ENCODE measurements around the gene FADS6. TPM values are rescaled to one million over a fixed set of nuclear protein-coding genes. Genes with fewer than 3 reads are reported as not detected.

FADS6 gene
- total RNA-seq (2022), result not detected in 2 replicates
- Bru-seq, nascent RNA, result not detected
- percentile 5 among the genes with signal in this experiment for BruChase-seq, experiment 1, labeled RNA remaining after a 6-hour chase
- BruChase-seq, experiment 2, labeled RNA remaining after a 2-hour chase, result not detected
- long read RNA-seq, result 0 reads

DNA sequence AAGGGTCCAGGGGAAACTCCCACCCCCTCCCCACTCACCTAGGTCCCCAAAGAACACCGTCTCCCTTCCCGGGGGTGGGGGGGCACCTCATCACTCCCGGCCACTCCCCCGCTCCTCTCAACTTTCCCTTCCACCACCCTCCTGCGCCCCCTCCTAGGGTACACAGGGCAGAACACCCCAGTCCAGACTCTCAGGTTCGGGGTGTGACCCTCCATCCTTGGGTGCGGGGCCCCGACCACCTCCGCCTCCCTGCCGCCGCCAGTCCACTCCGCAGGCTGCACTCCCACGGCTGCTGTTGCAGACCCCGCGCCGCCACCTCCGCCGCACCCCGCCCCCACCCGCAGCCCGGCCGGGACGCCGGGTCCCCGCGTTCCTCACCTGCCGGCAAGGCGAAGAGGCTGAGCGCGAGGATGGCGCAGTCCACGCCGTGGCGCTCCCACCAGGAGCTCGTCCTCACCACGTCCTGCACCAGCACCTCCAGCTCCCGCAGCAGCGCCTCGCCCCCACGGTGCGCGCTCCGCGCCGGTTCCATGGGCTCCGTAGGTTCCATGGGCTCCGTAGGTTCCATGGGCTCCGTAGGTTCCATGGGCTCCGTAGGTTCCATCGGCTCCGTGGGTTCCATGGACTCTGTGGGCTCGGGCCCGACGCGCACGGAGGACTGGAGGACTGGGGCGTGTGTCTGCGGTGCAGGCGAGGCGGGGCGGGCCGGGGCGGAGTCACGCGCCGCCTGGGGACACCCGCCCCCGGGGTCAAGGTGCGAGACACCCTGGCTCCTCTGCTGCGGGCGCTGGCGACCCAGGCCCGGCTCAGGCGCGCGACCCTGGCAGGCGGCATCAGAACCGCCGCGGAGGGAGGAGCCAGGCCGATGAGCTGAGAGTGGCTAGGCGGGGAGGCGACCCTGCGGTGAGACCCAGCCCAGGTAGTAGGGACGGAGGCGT is at the start of gene FADS6:
Gene FADS6, minus strand, starts transcription at position 660 of the 938 bp plus-strand sequence. Its CDS starts 38 bp downstream, at position 622.
- Mint-ChIP-seq H3K27me3 (ENCODE audit: unreplicated experiment) (peaks cover 86% of the 10 kb centered on the region), H3K4me3 (ENCODE audit: low read depth, unreplicated experiment) (peak within 1 kb of the TSS; percentile 57), H3K36me3 (ENCODE audit: insufficient read depth, unreplicated experiment) (no peaks in the 10 kb centered on the region), H3K9me3 (ENCODE audit: low read depth, unreplicated experiment) (no peaks in the 10 kb centered on the region), H3K27ac (ENCODE audit: unreplicated experiment) (no peak within 1 kb of the TSS), H3K4me1 (ENCODE audit: low read depth, unreplicated experiment) (no peaks in the 10 kb centered on the region)
- no peak for DNase-seq
- CTCF ChIA-PET, result interaction anchor here (0.6 kb wide), 1 partner anchor 453 kb away, joined by 4 read pairs; no protein-coding TSS in a partner anchor
- intact Hi-C loops (cut with micrococcal nuclease; ENCODE audit: unreplicated experiment), result no loop called here
- TF ChIP-seq CTCF (IDR thresholded peaks at IDR 0.05; ENCODE audit: unreplicated experiment), result no peak
- BruUV-seq (replicated peaks), result no TSS peak

DNA sequence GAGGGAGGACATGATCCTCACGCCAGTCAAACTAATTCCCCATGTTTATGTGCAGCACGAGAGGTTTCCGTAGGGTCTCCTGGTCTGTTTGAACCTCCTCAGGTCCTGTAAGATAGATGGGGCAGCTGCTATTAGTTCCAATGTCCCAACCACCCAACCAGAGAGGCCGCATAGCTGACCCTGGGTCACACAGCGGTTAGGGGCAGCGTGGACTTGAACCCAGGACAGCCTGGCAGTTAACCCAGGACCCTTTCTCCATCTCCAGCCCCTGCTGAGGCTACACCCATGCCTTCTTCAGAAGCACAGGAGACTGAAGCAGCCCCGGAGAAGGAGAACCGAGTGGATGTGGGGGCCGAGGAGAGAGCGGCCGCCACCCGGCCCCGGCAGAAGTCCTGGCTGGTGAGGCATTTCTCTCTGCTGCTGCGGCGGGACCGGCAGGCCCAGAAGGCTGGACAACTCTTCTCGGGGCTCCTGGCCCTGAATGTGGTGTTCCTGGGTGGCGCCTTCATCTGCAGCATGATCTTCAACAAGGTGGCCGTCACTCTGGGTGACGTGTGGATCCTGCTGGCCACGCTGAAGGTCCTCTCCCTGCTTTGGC is 47.8 kb upstream of the FADS6 start:
- intact Hi-C loops (cut with micrococcal nuclease; ENCODE audit: unreplicated experiment), result no loop called here
- H3K4me1 Mint-ChIP-seq (ENCODE audit: low read depth, unreplicated experiment), result no peaks in the 10 kb centered on the region
- TF ChIP-seq CTCF (IDR thresholded peaks at IDR 0.05; ENCODE audit: unreplicated experiment), result no peak
- H3K4me3 Mint-ChIP-seq (ENCODE audit: low read depth, unreplicated experiment), result no peak overlapping the region
- peaks cover 95% of the 10 kb centered on the region for H3K27me3 Mint-ChIP-seq (ENCODE audit: unreplicated experiment)
- CTCF ChIA-PET, result no interaction called here
- no peaks in the 10 kb centered on the region for H3K9me3 Mint-ChIP-seq (ENCODE audit: low read depth, unreplicated experiment)
- H3K36me3 Mint-ChIP-seq (ENCODE audit: insufficient read depth, unreplicated experiment), result no peaks in the 10 kb centered on the region
- DNase-seq, result no peak
- H3K27ac Mint-ChIP-seq (ENCODE audit: unreplicated experiment), result no peak overlapping the region
- BruUV-seq (replicated peaks), result no TSS peak

GRCh38 chr17:74939534-74939933 is 46.1 kb upstream of the FADS6 start:
- intact Hi-C loops (cut with micrococcal nuclease; ENCODE audit: unreplicated experiment), result no loop called here
- no peak for DNase-seq
- H3K4me1 Mint-ChIP-seq (ENCODE audit: low read depth, unreplicated experiment), result no peaks in the 10 kb centered on the region
- CTCF ChIA-PET, result no interaction called here
- peaks cover 95% of the 10 kb centered on the region for H3K27me3 Mint-ChIP-seq (ENCODE audit: unreplicated experiment)
- H3K36me3 Mint-ChIP-seq (ENCODE audit: insufficient read depth, unreplicated experiment), result no peaks in the 10 kb centered on the region
- H3K27ac Mint-ChIP-seq (ENCODE audit: unreplicated experiment), result no peak overlapping the region
- BruUV-seq (replicated peaks), result no TSS peak
- no peak for TF ChIP-seq CTCF (IDR thresholded peaks at IDR 0.05; ENCODE audit: unreplicated experiment)
- H3K9me3 Mint-ChIP-seq (ENCODE audit: low read depth, unreplicated experiment), result no peaks in the 10 kb centered on the region
- no peak overlapping the region for H3K4me3 Mint-ChIP-seq (ENCODE audit: low read depth, unreplicated experiment)

- intact Hi-C loops (cut with micrococcal nuclease; ENCODE audit: unreplicated experiment), result no loop called here
- TF ChIP-seq CTCF (IDR thresholded peaks at IDR 0.05; ENCODE audit: unreplicated experiment), result no peak
- DNase-seq, result no peak
- Mint-ChIP-seq H3K9me3 (ENCODE audit: low read depth, unreplicated experiment) (no peaks in the 10 kb centered on the region), H3K4me3 (ENCODE audit: low read depth, unreplicated experiment) (no peak overlapping the region), H3K27ac (ENCODE audit: unreplicated experiment) (no peak overlapping the region), H3K27me3 (ENCODE audit: unreplicated experiment) (peaks cover 92% of the 10 kb centered on the region), H3K36me3 (ENCODE audit: insufficient read depth, unreplicated experiment) (no peaks in the 10 kb centered on the region), H3K4me1 (ENCODE audit: low read depth, unreplicated experiment) (no peaks in the 10 kb centered on the region)
- CTCF ChIA-PET, result interaction anchor here (0.7 kb wide), 1 partner anchor 1173 kb away, joined by 4 read pairs; no protein-coding TSS in a partner anchor
- BruUV-seq (replicated peaks), result no TSS peak
Observed at GRCh38 chr17:74938194-74938950, 44.9 kb upstream of the FADS6 start.

Data from Calu3 (cell line).